Measurements from ENCODE around the gene SF3A1. TPM values are rescaled to one million over a fixed set of nuclear protein-coding genes. Genes with fewer than 3 reads are reported as not detected.

Gene SF3A1
- total and polyA plus RNA-seq, 2 of the 8 experiments (the other 6 are each of a cell fraction or from before 2014, with no cell fraction given), result 27.8 to 285 TPM

- TF ChIP-seq CHD7 (IDR thresholded peaks at IDR 0.05; ENCODE audit: insufficient replicate concordance, low read length) (no peak), TBP (IDR thresholded peaks at IDR 0.05; ENCODE audit: low read depth, low read length) (no peak), SP2 (IDR thresholded peaks at IDR 0.05; ENCODE audit: low read length) (no peak), EP300 (IDR thresholded peaks at IDR 0.05; ENCODE audit: borderline replicate concordance in 1 of 2, low read depth in 2 of 2, low read length in 2 of 2) (no peak), NRF1 (IDR thresholded peaks at IDR 0.05; ENCODE audit: low read depth, low read length) (no peak), SAP30 (IDR thresholded peaks at IDR 0.05; ENCODE audit: insufficient read depth, insufficient replicate concordance, low read length) (no peak), TCF12 (IDR thresholded peaks at IDR 0.05; ENCODE audit: low read depth, low read length) (no peak), RBBP5 (IDR thresholded peaks at IDR 0.05; ENCODE audit: borderline replicate concordance, low read depth, low read length) (no peak), TAF7 (optimal IDR thresholded peaks at IDR 0.05; ENCODE audit: borderline replicate concordance, low read depth, low read length) (no peak), SRF (IDR thresholded peaks at IDR 0.05; ENCODE audit: low read depth, low read length) (no peak), TAF1 (IDR thresholded peaks at IDR 0.05; ENCODE audit: low read depth, low read length) (no peak), BCL11A (IDR thresholded peaks at IDR 0.05; ENCODE audit: low read depth in 2 of 2, low read length in 2 of 2) (no peak)
Measured at GRCh38 chr22:30285846-30286200, 70.9 kb downstream of the SF3A1 start (continued).
